ENCODE measurements around the gene LYPD6B. TPM values are rescaled to one million over a fixed set of nuclear protein-coding genes. Genes with fewer than 3 reads are reported as not detected.

The LYPD6B gene
- total and polyA plus RNA-seq, 10 of the 15 experiments (the other 5 are each of a cell fraction or from before 2014, with no cell fraction given), result 1.0 to 6.6 (median 4.0) TPM

- no peak overlapping the region for H2AFZ ChIP-seq (ENCODE audit: control insufficient read depth, low read depth, low read length)
- no peaks in the 10 kb centered on the region for H3K9me3 ChIP-seq (replicated peaks; ENCODE audit: control insufficient read depth, insufficient read depth, low read length)
- no peak overlapping the region for H3K27ac ChIP-seq (ENCODE audit: control insufficient read depth, insufficient read depth)
- intact Hi-C loops (cut with micrococcal nuclease; ENCODE audit: unreplicated experiment), result no loop called here
- POLR2A ChIA-PET, result no interaction called here
- ATAC-seq (no peak), FAIRE-seq (no peak), DNase-seq (ENCODE audit: low read depth, low spot score) (no peak)
- BruUV-seq (replicated peaks), result no TSS peak
- H3K36me3 ChIP-seq (ENCODE audit: control insufficient read depth in 2 of 2, insufficient read depth in 2 of 2, low read length in 1 of 2), result no peaks in the 10 kb centered on the region
- peaks cover 8% of the 10 kb centered on the region; the same call in 1 of the 2 replicates for H3K4me1 ChIP-seq (ENCODE audit: control insufficient read depth, insufficient read depth, low read length)
- no peak overlapping the region for H3K4me3 ChIP-seq
- in situ Hi-C loops (cut with MboI), result no loop called here
- no peak overlapping the region for H3K9ac ChIP-seq (ENCODE audit: control insufficient read depth, insufficient read depth, low read length)
- H4K20me1 ChIP-seq (ENCODE audit: control insufficient read depth, insufficient read depth), result no peaks in the 10 kb centered on the region
- no peak overlapping the region for H3K4me2 ChIP-seq (ENCODE audit: control insufficient read depth, insufficient read depth)
- H3K79me2 ChIP-seq (ENCODE audit: control insufficient read depth, insufficient read depth, low read length), result no peaks in the 10 kb centered on the region
- H3K27me3 ChIP-seq (replicated peaks in 1 of 2; ENCODE audit: control insufficient read depth in 2 of 2, insufficient read depth in 2 of 2, low read length in 1 of 2), result no peaks in the 10 kb centered on the region
- RAD21 ChIA-PET (ENCODE audit: unreplicated experiment), result no interaction called here
- CTCF ChIA-PET, result interaction anchor here (1.2 kb wide), 1 partner anchor 12 kb away, joined by 3 read pairs; no protein-coding TSS in a partner anchor
- WGBS (ENCODE audit: insufficient coverage, insufficient replicate concordance, low lambda C conversion rate, missing lambda C conversion rate), result 51% methylated on average over 8 of the region's 8 CpGs
- TF ChIP-seq PAX5 (IDR thresholded peaks at IDR 0.05; ENCODE audit: borderline replicate concordance, low read depth, low read length), result no peak
- TF ChIP-seq ASH2L (IDR thresholded peaks at IDR 0.05; ENCODE audit: borderline replicate concordance, low read depth), result no peak
- no peak for TF ChIP-seq SREBF2 (IDR thresholded peaks at IDR 0.05; ENCODE audit: low read length)
- no peak for TF ChIP-seq ZNF207 (IDR thresholded peaks at IDR 0.05; ENCODE audit: borderline replicate concordance)
- TF ChIP-seq MEF2B (IDR thresholded peaks at IDR 0.05; ENCODE audit: partially characterized antibody, poor library complexity, severe bottlenecking), result no peak
- SMC1A ChIA-PET (ENCODE audit: uncharacterized antibody, unreplicated experiment), result no interaction called here
Observed at GRCh38 chr2:149146876-149147275, 108.4 kb downstream of the LYPD6B start.

- 30% methylated on average over 6 of the region's 6 CpGs for WGBS (ENCODE audit: insufficient coverage, insufficient replicate concordance, low lambda C conversion rate, missing lambda C conversion rate)
- no TSS peak for BruUV-seq (replicated peaks)
- ChIA-PET SMC1A (ENCODE audit: uncharacterized antibody, unreplicated experiment) (interaction anchor here (0.6 kb wide), 1 partner anchor 237 kb away, joined by 4 read pairs; no protein-coding TSS in a partner anchor), RAD21 (ENCODE audit: unreplicated experiment) (no interaction called here), CTCF (no interaction called here), POLR2A (interaction anchor here (1.0 kb wide), 1 partner anchor 128 kb away, joined by 3 read pairs; no protein-coding TSS in a partner anchor)
- FAIRE-seq (no peak), ATAC-seq (no peak), DNase-seq (ENCODE audit: low read depth, low spot score) (no peak)
- Histone ChIP-seq H4K20me1 (ENCODE audit: control insufficient read depth, insufficient read depth) (no peaks in the 10 kb centered on the region), H3K9ac (ENCODE audit: control insufficient read depth, insufficient read depth, low read length) (no peak overlapping the region), H2AFZ (ENCODE audit: control insufficient read depth, low read depth, low read length) (no peak overlapping the region), H3K36me3 (ENCODE audit: control insufficient read depth in 2 of 2, insufficient read depth in 2 of 2, low read length in 1 of 2) (no peaks in the 10 kb centered on the region), H3K4me1 (ENCODE audit: control insufficient read depth, insufficient read depth, low read length) (peaks cover 9% of the 10 kb centered on the region; the same call in 1 of the 2 replicates), H3K9me3 (replicated peaks; ENCODE audit: control insufficient read depth, insufficient read depth, low read length) (no peaks in the 10 kb centered on the region), H3K79me2 (ENCODE audit: control insufficient read depth, insufficient read depth, low read length) (no peaks in the 10 kb centered on the region), H3K4me3 (no peak overlapping the region), H3K27ac (ENCODE audit: control insufficient read depth, insufficient read depth) (no peak overlapping the region), H3K4me2 (ENCODE audit: control insufficient read depth, insufficient read depth) (no peak overlapping the region), H3K27me3 (replicated peaks in 1 of 2; ENCODE audit: control insufficient read depth in 2 of 2, insufficient read depth in 2 of 2, low read length in 1 of 2) (no peaks in the 10 kb centered on the region)
- in situ Hi-C loops (cut with MboI) (no loop called here), intact Hi-C loops (cut with micrococcal nuclease; ENCODE audit: unreplicated experiment) (no loop called here)
- TF ChIP-seq GABPA (IDR thresholded peaks at IDR 0.05; ENCODE audit: low read depth) (no peak), CTCF (IDR thresholded peaks at IDR 0.05 in 2 of 3, conservative IDR thresholded peaks at IDR 0.05 in 1 of 3; ENCODE audit: control insufficient read depth in 2 of 3, extremely low read depth in 1 of 3, insufficient read depth in 1 of 3, low read depth in 3 of 3, low read length in 3 of 3) (no peak), RAD51 (IDR thresholded peaks at IDR 0.05) (no peak), SP1 (IDR thresholded peaks at IDR 0.05; ENCODE audit: low read depth, low read length) (no peak), POLR2A (IDR thresholded peaks at IDR 0.05; ENCODE audit: low read depth, low read length) (no peak), PAX5 (IDR thresholded peaks at IDR 0.05; ENCODE audit: borderline replicate concordance, low read depth, low read length) (no peak), MYB (IDR thresholded peaks at IDR 0.05; ENCODE audit: borderline replicate concordance, low read depth, low read length) (no peak), NFYA (IDR thresholded peaks at IDR 0.05; ENCODE audit: borderline replicate concordance, low read depth, low read length) (no peak), YY1 (IDR thresholded peaks at IDR 0.05; ENCODE audit: low read depth, low read length) (no peak), SREBF1 (IDR thresholded peaks at IDR 0.05; ENCODE audit: low read length) (no peak), ELK1 (IDR thresholded peaks at IDR 0.05; ENCODE audit: low read depth, low read length) (no peak)
Observed at GRCh38 chr2:149148194-149149006, 109.9 kb downstream of the LYPD6B start.
